WI38 (cell line): ENCODE measurements around the gene S100Z.

Experiments
- H3K4me3 ChIP-seq: 2 replicates; pipeline ENCODE4 v1.5.1; 2011; ENCODE audit warnings: low read depth, mild to moderate bottlenecking, control low read depth, low read length
- CTCF ChIP-seq: IDR thresholded peaks from 2 replicates; pipeline ENCODE4 v1.5.1; 2012; ENCODE audit warnings: low read depth, mild to moderate bottlenecking, control low read depth, low read length

Gene S100Z

GRCh38 chr5:76849419-76850291, at the start of gene S100Z:
TSS of gene S100Z (plus strand) at chr5:76850014. CDS start at chr5:76875360, 25,346 bp downstream.
- H3K4me3 ChIP-seq = no peak within 1 kb of the TSS
- no peak for TF ChIP-seq CTCF

- H3K4me3 ChIP-seq = no peak overlapping the region
- no peak for TF ChIP-seq CTCF
Observed at GRCh38 chr5:76800579-76800978, 49.2 kb upstream of the S100Z start.

GRCh38 chr5:76801159-76801802, 48.5 kb upstream of the S100Z start:
- TF ChIP-seq CTCF = no peak
- H3K4me3 ChIP-seq = no peak overlapping the region

GRCh38 chr5:76801803-76802195, 48.0 kb upstream of the S100Z start:
- no peak overlapping the region for H3K4me3 ChIP-seq
- no peak for TF ChIP-seq CTCF

- H3K4me3 ChIP-seq = no peak overlapping the region
- no peak for TF ChIP-seq CTCF
Observed at GRCh38 chr5:76804266-76804665, 45.5 kb upstream of the S100Z start.

- no peak overlapping the region for H3K4me3 ChIP-seq
- TF ChIP-seq CTCF = no peak
Observed at GRCh38 chr5:76805821-76806505, 43.9 kb upstream of the S100Z start.

GRCh38 chr5:76807296-76807695, 42.5 kb upstream of the S100Z start:
- no peak overlapping the region for H3K4me3 ChIP-seq
- no peak for TF ChIP-seq CTCF
